Endothelial cell of umbilical vein (primary cell): ENCODE data around the gene GNAZ. TPM values are rescaled to one million over a fixed set of nuclear protein-coding genes. Genes with fewer than 3 reads are reported as not detected.

Experiments
- BruUV-seq: library from RNA; stranded (reverse); fragments of 400-500 nt; replicated peaks from 2 replicates; lab custom pipeline; 2021; lab: Mats Ljungman, UMichigan
- CTCF ChIA-PET: fragments of 300-600, 350-600 bp; sonication (Branson Sonifier 250); formaldehyde crosslinking; loops from one replicate; lab custom pipeline; 2021; ENCODE audit warnings: antibody characterized with exemption, inconsistent platforms; lab: Charles Lee
- POLR2A ChIA-PET: fragments of 300-600, 350-600 bp; sonication (Branson Sonifier 250); formaldehyde crosslinking; loops from one replicate; lab custom pipeline; 2021; ENCODE audit warnings: antibody characterized with exemption, inconsistent platforms; lab: Charles Lee
- DNase-seq: peaks from one replicate; pipeline ENCODE4 v3.0.0-alpha.2; 2011; ENCODE audit warnings: low read depth, low spot score
- FAIRE-seq: peaks from 2 replicates; lab custom pipeline; 2011; peaks lifted over from hg19 to GRCh38; lab: Jason Lieb, UNC
- H2AFZ ChIP-seq: 2 replicates; pipeline ENCODE4 v1.6.0; 2012; ENCODE audit warnings: low read depth, low read length, control low read depth, inconsistent platforms
- H3K27ac ChIP-seq: 2 replicates; pipeline ENCODE4 v1.5.1; 2011; ENCODE audit warnings: low read depth, mild to moderate bottlenecking, control low read depth, low read length, moderate library complexity; ENCODE audit not compliant: insufficient read depth
- H3K27me3 ChIP-seq, 2 experiments: 2 replicates each; pipeline versions ENCODE4 v1.6.0 to v1.6.1; 2011; ENCODE audit warnings: low read length in 2 of 2, mixed read lengths in 1 of 2; ENCODE audit not compliant: control insufficient read depth in 2 of 2, insufficient read depth in 2 of 2
- H3K36me3 ChIP-seq, 2 experiments: 2 replicates in 1 of 2; 3 replicates in 1 of 2; pipeline ENCODE4 v1.5.1; 2011; ENCODE audit warnings: low read length in 2 of 2, mild to moderate bottlenecking in 1 of 2, moderate library complexity in 1 of 2; ENCODE audit not compliant: control insufficient read depth in 2 of 2, insufficient read depth in 2 of 2; ENCODE audit errors: extremely low read depth in 1 of 2
- H3K4me1 ChIP-seq: 3 replicates; pipeline ENCODE4 v1.5.1; 2011; ENCODE audit warnings: mild to moderate bottlenecking, low read length; ENCODE audit not compliant: control insufficient read depth, insufficient read depth; ENCODE audit errors: extremely low read depth
- H3K4me2 ChIP-seq: 2 replicates; pipeline ENCODE4 v1.6.1; 2011; ENCODE audit warnings: low read length, control low read depth, mixed read lengths; ENCODE audit not compliant: insufficient read depth
- H3K4me3 ChIP-seq, 3 experiments: fragments of 200-600 bp in 1 of 3; sonication (generic), shearing (Covaris generic) in 1 of 3; replicated peaks in 1 of 3; 2 replicates each; pipeline ENCODE4 v1.5.1; 2011 to 2016; ENCODE audit warnings: control low read depth in 3 of 3, low read length in 3 of 3, mild to moderate bottlenecking in 2 of 3, inconsistent platforms in 1 of 3, low read depth in 1 of 3, moderate library complexity in 1 of 3; ENCODE audit not compliant: insufficient read depth in 1 of 3
- H3K79me2 ChIP-seq: 2 replicates; pipeline ENCODE4 v1.6.0; 2012; ENCODE audit warnings: low read length, inconsistent platforms; ENCODE audit not compliant: control insufficient read depth, insufficient read depth
- H3K9ac ChIP-seq: replicated peaks from 2 replicates; pipeline ENCODE3; 2011; ENCODE audit warnings: low read length, control low read depth; ENCODE audit not compliant: insufficient read depth; ENCODE audit errors: extremely low read depth
- H3K9me1 ChIP-seq: replicated peaks from 3 replicates; pipeline ENCODE4 v1.6.0; 2011; ENCODE audit warnings: mild to moderate bottlenecking, low read length; ENCODE audit not compliant: control insufficient read depth, insufficient read depth; ENCODE audit errors: extremely low read depth
- H3K9me3 ChIP-seq: replicated peaks from 2 replicates; pipeline ENCODE4 v1.5.1; 2012; ENCODE audit warnings: low read length, inconsistent platforms; ENCODE audit not compliant: control insufficient read depth, insufficient read depth
- H4K20me1 ChIP-seq: replicated peaks from 2 replicates; pipeline ENCODE3; 2011; ENCODE audit warnings: mild to moderate bottlenecking, low read length; ENCODE audit not compliant: control insufficient read depth, insufficient read depth; ENCODE audit errors: extremely low read depth
- EZH2 ChIP-seq: IDR thresholded peaks from 2 replicates; pipeline ENCODE4 v1.6.1; 2012; ENCODE audit warnings: borderline replicate concordance, low read depth, mild to moderate bottlenecking, moderate library complexity, low read length, inconsistent platforms; ENCODE audit not compliant: severe bottlenecking
- FOS ChIP-seq: IDR thresholded peaks from 2 replicates; pipeline ENCODE4 v1.6.1; 2011; ENCODE audit warnings: mild to moderate bottlenecking, low read length, moderate library complexity, borderline replicate concordance; ENCODE audit not compliant: insufficient read depth
- GATA2 ChIP-seq: IDR thresholded peaks from 2 replicates; pipeline ENCODE4 v1.7.0; 2011; ENCODE audit warnings: low read depth, mild to moderate bottlenecking, moderate library complexity, mixed read lengths, low read length; ENCODE audit not compliant: insufficient read length, insufficient read depth
- JUN ChIP-seq: IDR thresholded peaks from 2 replicates; pipeline ENCODE4 v1.6.1; 2011; ENCODE audit warnings: borderline replicate concordance, low read depth; ENCODE audit not compliant: insufficient read length, insufficient read depth
- MYC ChIP-seq: IDR thresholded peaks from one replicate; pipeline ENCODE4 v1.6.1; 2011; ENCODE audit warnings: mild to moderate bottlenecking, low read depth, low read length
- POLR2A ChIP-seq: IDR thresholded peaks from 2 replicates; pipeline ENCODE4 v1.6.1; 2012; ENCODE audit warnings: low read depth, mild to moderate bottlenecking, control low read depth, low read length
- POLR2AphosphoS5 ChIP-seq: IDR thresholded peaks from 2 replicates; pipeline ENCODE4 v1.6.1; 2012; ENCODE audit warnings: low read depth, mild to moderate bottlenecking, control low read depth, low read length, moderate library complexity; ENCODE audit not compliant: insufficient read depth
- dilution Hi-C: fragments of 300-500 bp; cut with MboI; formaldehyde crosslinking; loops from one replicate; pipeline ENCODE4 v1.15.0; 2019; ENCODE audit warnings: low sequenced_read_pairs; ENCODE audit not compliant: extremely low pct_ligation_motif_present
- intact Hi-C: fragments of 100-400 bp; cut with micrococcal nuclease; formaldehyde crosslinking; loops from one replicate; pipeline ENCODE4 v1.10.0; 2022
- polyA plus RNA-seq, 4 experiments: library from polyadenylated mRNA; depleted of rRNA in 3 of 4; stranded (reverse) in 3 of 4; unstranded in 1 of 4; fragments of >200 nt; gene quantifications; 2 replicates each; pipeline versions ENCODE4 v1.2.1 to v1.2.3, GENCODE V29; 2011 to 2012; ENCODE audit warnings: missing spikeins in 1 of 4
- total RNA-seq: library from RNA; stranded (reverse); gene quantifications from 2 replicates; pipeline ENCODE4 v1.2.3, GENCODE V29; 2021
- TF ChIP-seq, protein P1 (sequence below), 2 donors: IDR thresholded peaks; 1 replicate in 1 of 2; 2 replicates in 1 of 2; pipeline ENCODE4 v1.5.1; 2011; ENCODE audit warnings: low read length in 2 of 2, mild to moderate bottlenecking in 2 of 2, moderate library complexity in 2 of 2, control low read depth in 1 of 2, inconsistent platforms in 1 of 2, low read depth in 1 of 2; ENCODE audit not compliant: insufficient read depth in 1 of 2; ENCODE audit errors: extremely low read depth in 1 of 2
- TF ChIP-seq, protein P2 (sequence below): IDR thresholded peaks from 2 replicates; pipeline ENCODE4 v1.6.1; 2011; ENCODE audit not compliant: insufficient read depth, insufficient read length

GNAZ gene
- total and polyA plus RNA-seq, 2 donors (not counting 3 experiments of a cell fraction or from before 2014, with no cell fraction given): 0.44 to 0.86 TPM

DNA sequence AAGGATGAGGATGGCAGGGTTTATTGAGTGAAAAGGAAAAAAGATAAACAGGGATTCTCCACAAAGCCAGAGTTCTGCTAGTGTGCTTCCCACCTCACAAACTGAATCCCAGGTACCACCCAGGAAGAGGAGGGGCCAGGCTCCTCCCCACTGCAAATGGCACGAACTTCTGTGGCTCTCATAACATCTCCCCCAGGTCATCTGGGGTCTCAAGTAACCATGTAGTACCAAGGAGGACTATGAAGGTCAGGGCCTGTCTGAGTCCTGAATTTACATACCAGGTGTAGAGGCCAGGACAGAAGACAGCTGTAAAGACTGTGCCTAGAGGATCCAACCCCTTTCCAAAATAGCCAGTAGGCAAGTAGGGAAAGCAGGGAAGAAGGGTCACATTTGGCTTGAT is 25.7 kb upstream of the GNAZ start:
- Histone ChIP-seq H3K79me2 (no peaks in the 10 kb centered on the region), H3K27ac (no peak overlapping the region), H3K27me3 (peaks cover 2 to 17% of the 10 kb centered on the region in 2 experiments), H3K36me3 (no peaks in the 10 kb centered on the region), H3K9me3 (no peaks in the 10 kb centered on the region), H3K4me2 (no peak overlapping the region), H3K9me1 (no peaks in the 10 kb centered on the region), H4K20me1 (no peaks in the 10 kb centered on the region), H3K4me1 (no peaks in the 10 kb centered on the region), H3K9ac (no peak overlapping the region), H2AFZ (no peak overlapping the region), H3K4me3 (no peak overlapping the region)
- dilution Hi-C loops (no loop called here), intact Hi-C loops (no loop called here)
- DNase-seq: no peak
- BruUV-seq: no TSS peak
- CTCF ChIA-PET: interaction anchor here (0.7 kb wide), 1 partner anchor 8 kb away, joined by 3 read pairs; no protein-coding TSS in a partner anchor
- TF ChIP-seq FOS: no peak
- no peak for TF ChIP-seq JUN
- TF ChIP-seq, protein P1, sequence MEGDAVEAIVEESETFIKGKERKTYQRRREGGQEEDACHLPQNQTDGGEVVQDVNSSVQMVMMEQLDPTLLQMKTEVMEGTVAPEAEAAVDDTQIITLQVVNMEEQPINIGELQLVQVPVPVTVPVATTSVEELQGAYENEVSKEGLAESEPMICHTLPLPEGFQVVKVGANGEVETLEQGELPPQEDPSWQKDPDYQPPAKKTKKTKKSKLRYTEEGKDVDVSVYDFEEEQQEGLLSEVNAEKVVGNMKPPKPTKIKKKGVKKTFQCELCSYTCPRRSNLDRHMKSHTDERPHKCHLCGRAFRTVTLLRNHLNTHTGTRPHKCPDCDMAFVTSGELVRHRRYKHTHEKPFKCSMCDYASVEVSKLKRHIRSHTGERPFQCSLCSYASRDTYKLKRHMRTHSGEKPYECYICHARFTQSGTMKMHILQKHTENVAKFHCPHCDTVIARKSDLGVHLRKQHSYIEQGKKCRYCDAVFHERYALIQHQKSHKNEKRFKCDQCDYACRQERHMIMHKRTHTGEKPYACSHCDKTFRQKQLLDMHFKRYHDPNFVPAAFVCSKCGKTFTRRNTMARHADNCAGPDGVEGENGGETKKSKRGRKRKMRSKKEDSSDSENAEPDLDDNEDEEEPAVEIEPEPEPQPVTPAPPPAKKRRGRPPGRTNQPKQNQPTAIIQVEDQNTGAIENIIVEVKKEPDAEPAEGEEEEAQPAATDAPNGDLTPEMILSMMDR (IDR thresholded peaks at IDR 0.05; ENCODE audit: extremely low read depth in 1 of 2, insufficient read depth in 1 of 2, low read depth in 1 of 2, low read length in 2 of 2): no peak
- TF ChIP-seq POLR2AphosphoS5: no peak
- no peak for TF ChIP-seq MYC
- TF ChIP-seq EZH2: no peak
- TF ChIP-seq, protein P2, sequence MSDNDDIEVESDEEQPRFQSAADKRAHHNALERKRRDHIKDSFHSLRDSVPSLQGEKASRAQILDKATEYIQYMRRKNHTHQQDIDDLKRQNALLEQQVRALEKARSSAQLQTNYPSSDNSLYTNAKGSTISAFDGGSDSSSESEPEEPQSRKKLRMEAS: no peak
- TF ChIP-seq POLR2A: no peak
- no peak for TF ChIP-seq GATA2
- POLR2A ChIA-PET: no interaction called here
- FAIRE-seq: no peak
